ENCODE data around the gene HSPA1L. TPM values are rescaled to one million over a fixed set of nuclear protein-coding genes. Genes with fewer than 3 reads are reported as not detected.
"Not testable (repeated sequence)": the region's sequence is repeated elsewhere in the genome, so short reads cannot be mapped to it uniquely, and the experiment has no call there.

Gene HSPA1L
- polyA plus RNA-seq, 1 donor (not counting 4 experiments of a cell fraction or from before 2014, with no cell fraction given), result 0.60 TPM

DNA sequence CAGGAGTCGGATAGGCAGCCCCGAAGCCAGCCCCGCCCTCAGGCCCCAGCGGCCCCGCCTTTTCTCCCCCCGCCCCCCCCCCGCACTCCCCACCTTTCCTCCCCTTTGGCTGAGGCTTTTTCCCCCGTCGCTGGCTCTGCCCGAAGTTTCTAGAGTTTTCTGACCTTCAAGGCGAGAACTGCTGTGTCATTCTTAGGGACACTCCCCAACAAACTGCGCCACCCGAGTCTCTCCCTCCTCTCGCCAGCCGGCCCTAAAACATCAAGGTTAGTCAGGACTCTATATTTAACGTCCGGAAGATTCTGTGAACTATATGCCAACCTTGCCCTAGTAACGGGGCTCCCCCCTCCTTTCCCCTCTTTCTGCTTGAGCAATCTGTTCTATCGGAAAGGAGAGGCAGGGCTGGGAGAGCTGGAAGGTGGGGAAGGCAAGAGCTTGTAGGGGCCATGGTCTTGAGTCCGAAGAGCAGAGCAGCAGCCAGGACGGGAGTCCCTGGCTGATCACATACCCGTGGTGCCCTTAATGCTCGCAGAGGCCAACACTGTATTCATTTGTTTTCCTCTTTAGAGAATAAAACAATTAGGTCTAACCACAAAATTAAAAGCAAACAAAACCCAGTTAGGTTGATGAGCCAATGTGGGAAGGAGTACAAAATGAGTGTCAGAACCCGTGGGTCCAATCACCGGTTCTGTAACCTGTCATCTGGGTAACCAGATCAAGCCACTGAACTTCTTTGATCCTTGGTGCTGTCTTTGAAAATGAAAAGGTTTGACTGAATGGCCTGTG lies 7.1 kb upstream of the HSPA1L start:
- dilution Hi-C loops (cut with MboI; ENCODE audit: extremely low pct_ligation_motif_present, low sequenced_read_pairs), result no loop called here
- Histone ChIP-seq H3K27me3 (ENCODE audit: control insufficient read depth, extremely low read depth, insufficient read depth, low read length) (no peaks in the 10 kb centered on the region), H3K27ac (ENCODE audit: control insufficient read depth, insufficient read depth, low read length) (peak overlapping the region; percentile 96), H2AFZ (ENCODE audit: control insufficient read depth, low read length) (peak overlapping the region; percentile 41), H4K20me1 (ENCODE audit: control insufficient read depth, extremely low read depth, insufficient read depth, low read length) (no peaks in the 10 kb centered on the region), H3K4me3 (ENCODE audit: control insufficient read depth in 2 of 3, extremely low read depth in 1 of 3, insufficient read depth in 2 of 3, low read depth in 1 of 3, low read length in 3 of 3) (peak overlapping the region; percentile 42 to 80 (median 70)), H3K4me1 (ENCODE audit: control insufficient read depth, extremely low read depth, insufficient read depth, low read length) (peaks cover 54% of the 10 kb centered on the region), H3K79me2 (ENCODE audit: control insufficient read depth, insufficient read depth, low read length) (peaks cover 22% of the 10 kb centered on the region), H3K36me3 (ENCODE audit: control insufficient read depth in 2 of 2, extremely low read depth in 1 of 2, insufficient read depth in 2 of 2, low read length in 2 of 2) (no peaks in the 10 kb centered on the region), H3K9me3 (ENCODE audit: control insufficient read depth, low read depth, low read length) (no peaks in the 10 kb centered on the region), H3K4me2 (ENCODE audit: control insufficient read depth, extremely low read depth, insufficient read depth, low read depth, low read length) (peak overlapping the region; percentile 73), H3K9me1 (ENCODE audit: control insufficient read depth, extremely low read depth, insufficient read depth, low read length) (no peaks in the 10 kb centered on the region), H3K9ac (ENCODE audit: control insufficient read depth, extremely low read depth, insufficient read depth, low read length) (peak overlapping the region; percentile 86)
- TF ChIP-seq, protein P1, sequence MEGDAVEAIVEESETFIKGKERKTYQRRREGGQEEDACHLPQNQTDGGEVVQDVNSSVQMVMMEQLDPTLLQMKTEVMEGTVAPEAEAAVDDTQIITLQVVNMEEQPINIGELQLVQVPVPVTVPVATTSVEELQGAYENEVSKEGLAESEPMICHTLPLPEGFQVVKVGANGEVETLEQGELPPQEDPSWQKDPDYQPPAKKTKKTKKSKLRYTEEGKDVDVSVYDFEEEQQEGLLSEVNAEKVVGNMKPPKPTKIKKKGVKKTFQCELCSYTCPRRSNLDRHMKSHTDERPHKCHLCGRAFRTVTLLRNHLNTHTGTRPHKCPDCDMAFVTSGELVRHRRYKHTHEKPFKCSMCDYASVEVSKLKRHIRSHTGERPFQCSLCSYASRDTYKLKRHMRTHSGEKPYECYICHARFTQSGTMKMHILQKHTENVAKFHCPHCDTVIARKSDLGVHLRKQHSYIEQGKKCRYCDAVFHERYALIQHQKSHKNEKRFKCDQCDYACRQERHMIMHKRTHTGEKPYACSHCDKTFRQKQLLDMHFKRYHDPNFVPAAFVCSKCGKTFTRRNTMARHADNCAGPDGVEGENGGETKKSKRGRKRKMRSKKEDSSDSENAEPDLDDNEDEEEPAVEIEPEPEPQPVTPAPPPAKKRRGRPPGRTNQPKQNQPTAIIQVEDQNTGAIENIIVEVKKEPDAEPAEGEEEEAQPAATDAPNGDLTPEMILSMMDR (optimal IDR thresholded peaks at IDR 0.05 in 1 of 3, IDR thresholded peaks at IDR 0.05 in 1 of 3, conservative IDR thresholded peaks at IDR 0.05 in 1 of 3; ENCODE audit: extremely low read depth in 1 of 3, insufficient read depth in 2 of 3, low read length in 3 of 3), result no peak
- no peak for TF ChIP-seq EZH2 (IDR thresholded peaks at IDR 0.05; ENCODE audit: low read length)
- FAIRE-seq (no peak), DNase-seq (ENCODE audit: low read depth, low spot score) (no peak)

DNA sequence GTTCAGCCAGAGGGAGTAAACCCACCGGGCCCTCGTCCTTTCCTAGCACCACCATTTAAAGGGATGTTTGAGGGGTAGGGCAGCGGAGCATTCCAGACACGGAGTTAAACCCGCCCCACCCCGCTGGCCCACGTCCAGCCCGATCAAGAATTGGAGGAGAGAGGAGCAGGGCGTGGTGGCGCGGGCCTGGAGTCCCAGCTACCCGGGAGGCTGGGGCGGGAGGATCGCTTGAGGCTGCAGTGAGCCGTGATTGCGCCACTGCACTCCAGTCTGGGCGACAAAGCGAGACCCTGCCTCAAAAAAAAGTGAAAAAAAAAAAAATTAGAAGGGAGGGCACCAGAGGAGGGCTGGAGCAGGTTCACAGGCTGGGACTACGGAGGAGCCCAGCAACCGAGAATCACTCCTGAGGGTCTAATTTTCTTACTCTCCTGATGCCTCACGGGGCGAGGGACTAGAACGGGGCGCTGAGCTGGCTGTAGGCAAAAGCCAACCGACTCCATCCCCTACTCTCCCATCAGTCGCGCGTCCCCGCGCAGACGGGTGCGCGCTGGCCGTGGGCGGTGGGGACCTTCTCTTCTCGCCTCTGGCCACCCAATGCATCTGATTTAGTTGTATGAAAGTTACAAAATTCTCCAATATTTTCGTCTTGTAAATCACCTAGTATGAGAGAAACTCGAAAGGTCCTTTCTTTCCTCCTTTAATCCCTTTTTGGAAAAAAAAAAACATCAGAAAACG lies 6.4 kb upstream of the HSPA1L start:
- FAIRE-seq, result no peak
- H3K79me2 ChIP-seq (ENCODE audit: control insufficient read depth, insufficient read depth, low read length), result peaks cover 23% of the 10 kb centered on the region
- dilution Hi-C loops (cut with MboI; ENCODE audit: extremely low pct_ligation_motif_present, low sequenced_read_pairs), result no loop called here
- peak overlapping the region; percentile 27 for H2AFZ ChIP-seq (ENCODE audit: control insufficient read depth, low read length)
- no peaks in the 10 kb centered on the region for H3K9me1 ChIP-seq (ENCODE audit: control insufficient read depth, extremely low read depth, insufficient read depth, low read length)
- H3K9ac ChIP-seq (ENCODE audit: control insufficient read depth, extremely low read depth, insufficient read depth, low read length), result peak overlapping the region; percentile 86
- no peaks in the 10 kb centered on the region for H4K20me1 ChIP-seq (ENCODE audit: control insufficient read depth, extremely low read depth, insufficient read depth, low read length)
- peak overlapping the region; percentile 73 for H3K4me2 ChIP-seq (ENCODE audit: control insufficient read depth, extremely low read depth, insufficient read depth, low read depth, low read length)
- no peak for TF ChIP-seq EZH2 (IDR thresholded peaks at IDR 0.05; ENCODE audit: low read length)
- TF ChIP-seq, protein P1 (optimal IDR thresholded peaks at IDR 0.05 in 1 of 3, IDR thresholded peaks at IDR 0.05 in 1 of 3, conservative IDR thresholded peaks at IDR 0.05 in 1 of 3; ENCODE audit: extremely low read depth in 1 of 3, insufficient read depth in 2 of 3, low read length in 3 of 3), result no peak
- DNase-seq (ENCODE audit: low read depth, low spot score), result no peak
- no peaks in the 10 kb centered on the region for H3K27me3 ChIP-seq (ENCODE audit: control insufficient read depth, extremely low read depth, insufficient read depth, low read length)
- H3K27ac ChIP-seq (ENCODE audit: control insufficient read depth, insufficient read depth, low read length), result peak overlapping the region; percentile 96
- H3K4me3 ChIP-seq (ENCODE audit: control insufficient read depth in 2 of 3, extremely low read depth in 1 of 3, insufficient read depth in 2 of 3, low read depth in 1 of 3, low read length in 3 of 3), result peak overlapping the region; percentile 42 to 80 (median 70)
- no peaks in the 10 kb centered on the region for H3K36me3 ChIP-seq (ENCODE audit: control insufficient read depth in 2 of 2, extremely low read depth in 1 of 2, insufficient read depth in 2 of 2, low read length in 2 of 2)
- H3K9me3 ChIP-seq (ENCODE audit: control insufficient read depth, low read depth, low read length), result no peaks in the 10 kb centered on the region
- H3K4me1 ChIP-seq (ENCODE audit: control insufficient read depth, extremely low read depth, insufficient read depth, low read length), result peaks cover 50% of the 10 kb centered on the region

GRCh38 chr6:31820399-31820798 lies 5.3 kb upstream of the HSPA1L start:
- H3K4me3 ChIP-seq (ENCODE audit: control insufficient read depth in 2 of 3, extremely low read depth in 1 of 3, insufficient read depth in 2 of 3, low read depth in 1 of 3, low read length in 3 of 3); DNase-seq (ENCODE audit: low read depth, low spot score); H3K27ac ChIP-seq (ENCODE audit: control insufficient read depth, insufficient read depth, low read length); H4K20me1 ChIP-seq (ENCODE audit: control insufficient read depth, extremely low read depth, insufficient read depth, low read length); H2AFZ ChIP-seq (ENCODE audit: control insufficient read depth, low read length); H3K9me3 ChIP-seq (ENCODE audit: control insufficient read depth, low read depth, low read length); H3K9ac ChIP-seq (ENCODE audit: control insufficient read depth, extremely low read depth, insufficient read depth, low read length); H3K36me3 ChIP-seq (ENCODE audit: control insufficient read depth in 2 of 2, extremely low read depth in 1 of 2, insufficient read depth in 2 of 2, low read length in 2 of 2); H3K9me1 ChIP-seq (ENCODE audit: control insufficient read depth, extremely low read depth, insufficient read depth, low read length); FAIRE-seq; H3K27me3 ChIP-seq (ENCODE audit: control insufficient read depth, extremely low read depth, insufficient read depth, low read length); dilution Hi-C loops (cut with MboI; ENCODE audit: extremely low pct_ligation_motif_present, low sequenced_read_pairs); H3K4me2 ChIP-seq (ENCODE audit: control insufficient read depth, extremely low read depth, insufficient read depth, low read depth, low read length): not testable (repeated sequence)
- Histone ChIP-seq H3K79me2 (ENCODE audit: control insufficient read depth, insufficient read depth, low read length) (peaks cover 26% of the 10 kb centered on the region), H3K4me1 (ENCODE audit: control insufficient read depth, extremely low read depth, insufficient read depth, low read length) (peaks cover 42% of the 10 kb centered on the region)
